Measurements from ENCODE around the gene MYPOP. TPM values are rescaled to one million over a fixed set of nuclear protein-coding genes. Genes with fewer than 3 reads are reported as not detected.

Gene MYPOP
- total RNA-seq, 3 donors from 2014 or later = 9.2 to 13.7 (median 10.2) TPM

DNA sequence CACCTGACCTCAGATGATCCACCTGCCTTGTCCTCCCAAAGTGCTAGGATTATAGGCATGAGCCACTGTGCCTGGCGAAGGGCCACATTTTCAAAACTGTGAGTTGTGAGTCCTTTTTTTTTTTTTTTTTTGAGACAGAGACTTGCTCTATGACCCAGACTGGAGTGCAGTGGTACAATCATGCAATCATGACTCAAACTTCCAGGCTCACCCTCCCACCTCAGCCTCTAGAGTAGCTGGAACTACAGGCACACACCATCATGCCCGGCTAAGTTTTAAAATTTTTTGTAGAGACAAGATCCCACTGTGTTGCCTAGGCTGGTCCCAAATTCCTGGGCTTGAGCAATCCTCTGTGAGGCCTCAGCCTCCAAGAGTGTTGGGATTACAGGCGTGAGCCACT, 3.8 kb upstream of the MYPOP start:
- H3K36me3 ChIP-seq (ENCODE audit: low read depth) = no peaks in the 10 kb centered on the region
- ATAC-seq (no peak), DNase-seq (no peak)
- peaks cover 17% of the 10 kb centered on the region for H3K4me1 ChIP-seq (ENCODE audit: low read depth)
- no peak overlapping the region for H3K4me3 ChIP-seq
- intact Hi-C loops (cut with DNase I, micrococcal nuclease) = no loop called here
- TF ChIP-seq, protein P1, sequence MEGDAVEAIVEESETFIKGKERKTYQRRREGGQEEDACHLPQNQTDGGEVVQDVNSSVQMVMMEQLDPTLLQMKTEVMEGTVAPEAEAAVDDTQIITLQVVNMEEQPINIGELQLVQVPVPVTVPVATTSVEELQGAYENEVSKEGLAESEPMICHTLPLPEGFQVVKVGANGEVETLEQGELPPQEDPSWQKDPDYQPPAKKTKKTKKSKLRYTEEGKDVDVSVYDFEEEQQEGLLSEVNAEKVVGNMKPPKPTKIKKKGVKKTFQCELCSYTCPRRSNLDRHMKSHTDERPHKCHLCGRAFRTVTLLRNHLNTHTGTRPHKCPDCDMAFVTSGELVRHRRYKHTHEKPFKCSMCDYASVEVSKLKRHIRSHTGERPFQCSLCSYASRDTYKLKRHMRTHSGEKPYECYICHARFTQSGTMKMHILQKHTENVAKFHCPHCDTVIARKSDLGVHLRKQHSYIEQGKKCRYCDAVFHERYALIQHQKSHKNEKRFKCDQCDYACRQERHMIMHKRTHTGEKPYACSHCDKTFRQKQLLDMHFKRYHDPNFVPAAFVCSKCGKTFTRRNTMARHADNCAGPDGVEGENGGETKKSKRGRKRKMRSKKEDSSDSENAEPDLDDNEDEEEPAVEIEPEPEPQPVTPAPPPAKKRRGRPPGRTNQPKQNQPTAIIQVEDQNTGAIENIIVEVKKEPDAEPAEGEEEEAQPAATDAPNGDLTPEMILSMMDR (IDR thresholded peaks at IDR 0.05) = no peak
- H3K9me3 ChIP-seq = no peaks in the 10 kb centered on the region

DNA sequence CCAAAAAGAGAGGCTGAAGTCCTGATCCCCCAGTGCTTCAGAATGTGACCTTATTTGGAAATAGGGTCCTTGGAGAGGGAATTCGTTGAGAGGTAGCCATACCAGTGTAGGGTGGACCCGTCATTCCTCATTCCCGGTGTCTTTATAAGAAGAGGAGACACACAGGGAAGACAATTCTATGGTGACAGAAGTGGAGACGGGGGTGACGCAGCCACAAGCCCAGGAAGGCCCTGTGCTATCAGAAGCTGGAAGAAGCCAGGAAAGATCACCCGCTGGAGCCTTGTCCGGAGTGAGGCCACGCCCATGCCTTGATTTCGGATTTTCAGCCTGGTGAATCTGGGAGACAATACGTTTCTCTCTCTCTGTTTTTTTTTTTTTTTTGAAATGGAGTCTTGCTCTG, 2.6 kb upstream of the MYPOP start:
- TF ChIP-seq, protein P1 (IDR thresholded peaks at IDR 0.05) = no peak
- Histone ChIP-seq H3K4me3 (no peak overlapping the region), H3K4me1 (ENCODE audit: low read depth) (peaks cover 23% of the 10 kb centered on the region), H3K9me3 (no peaks in the 10 kb centered on the region), H3K36me3 (ENCODE audit: low read depth) (no peaks in the 10 kb centered on the region)
- intact Hi-C loops (cut with DNase I, micrococcal nuclease) = no loop called here
- no peak for DNase-seq
- no peak for ATAC-seq

DNA sequence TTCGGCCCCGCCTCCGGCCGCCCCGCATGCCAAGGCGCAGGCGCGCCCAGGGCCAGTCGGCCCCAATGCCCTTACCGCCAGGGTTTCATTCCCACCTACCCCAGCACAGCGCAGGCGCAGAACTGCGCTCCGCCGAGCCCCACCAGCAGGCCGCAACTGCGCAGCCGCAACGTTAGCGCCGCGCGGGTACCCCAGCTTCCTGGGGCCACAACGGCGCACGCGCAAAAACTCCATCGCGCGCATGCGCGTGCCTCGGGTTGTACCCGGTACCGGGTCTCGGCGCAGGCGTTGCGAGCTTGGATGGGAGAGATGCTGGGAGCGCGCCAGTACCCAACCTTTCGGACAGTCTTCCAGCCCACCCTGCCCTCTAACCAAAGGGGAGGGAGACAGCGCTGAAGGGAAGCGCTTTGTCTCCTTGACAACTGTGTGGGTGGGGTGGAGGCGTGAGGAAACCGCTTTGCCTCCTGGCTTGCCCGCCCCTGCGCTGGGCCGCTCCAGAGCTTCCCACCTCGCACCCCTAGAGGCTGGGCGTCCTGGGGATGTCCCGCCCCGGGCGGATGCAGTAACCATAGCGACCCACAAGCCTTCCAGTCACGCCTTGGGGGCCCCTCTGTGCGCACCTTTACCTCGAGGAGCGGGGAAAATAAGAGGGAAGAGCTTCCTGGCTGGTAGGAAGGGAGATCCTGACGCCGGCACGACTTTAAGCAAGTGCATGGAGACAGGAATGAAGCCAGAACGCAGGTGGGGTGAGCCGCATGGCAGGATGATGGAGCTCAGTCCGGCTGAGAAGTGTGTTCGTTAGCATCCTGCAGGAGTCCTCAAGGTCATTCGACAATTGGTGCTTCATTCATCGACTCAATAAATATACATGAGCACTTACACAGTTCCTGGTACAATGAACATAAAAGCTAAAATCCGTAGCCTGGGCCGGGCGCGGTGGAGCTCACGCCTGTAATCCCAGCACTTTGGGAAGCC, 525 bp upstream of the MYPOP start:
- Histone ChIP-seq H3K4me3 (peak overlapping the region; percentile 59), H3K4me1 (ENCODE audit: low read depth) (peaks cover 23% of the 10 kb centered on the region), H3K9me3 (no peaks in the 10 kb centered on the region), H3K36me3 (ENCODE audit: low read depth) (no peaks in the 10 kb centered on the region)
- intact Hi-C loops (cut with DNase I, micrococcal nuclease) = no loop called here
- ATAC-seq (peak; percentile 96), DNase-seq (peak; percentile 98 to 100 (median 99))
- TF ChIP-seq, protein P1 (IDR thresholded peaks at IDR 0.05) = no peak

DNA sequence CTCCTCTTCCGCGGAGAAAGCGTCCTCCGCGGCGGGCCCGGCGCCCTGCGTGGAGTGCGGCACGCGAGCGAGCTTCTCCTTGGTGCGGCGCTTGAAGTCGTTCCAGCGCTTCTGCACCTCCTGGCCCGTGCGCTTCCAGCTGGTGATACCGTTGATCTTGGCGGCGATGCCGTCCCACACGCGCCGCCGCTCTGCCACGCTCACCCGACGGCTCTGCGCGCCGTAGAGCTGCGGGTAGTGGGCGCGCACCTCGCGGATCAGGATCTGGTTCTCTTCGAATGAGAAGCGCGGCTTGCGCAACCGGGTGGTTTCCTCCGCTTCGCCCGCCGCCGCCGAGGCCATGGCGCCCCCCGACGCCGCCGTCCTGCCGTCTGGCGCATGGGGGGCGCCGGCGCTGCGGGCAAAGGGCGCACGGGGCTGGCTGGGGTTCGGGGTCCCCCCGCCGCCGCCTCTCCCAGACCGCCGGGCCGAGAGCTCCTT, 941 bp downstream of the MYPOP start:
- ATAC-seq (no peak), DNase-seq (peak in 2 of 3 donors; percentile 39 to 57)
- peaks cover 23% of the 10 kb centered on the region for H3K4me1 ChIP-seq (ENCODE audit: low read depth)
- peak overlapping the region; percentile 59 for H3K4me3 ChIP-seq
- H3K9me3 ChIP-seq = no peaks in the 10 kb centered on the region
- TF ChIP-seq, protein P1 (IDR thresholded peaks at IDR 0.05) = no peak
- intact Hi-C loops (cut with DNase I, micrococcal nuclease) = no loop called here
- H3K36me3 ChIP-seq (ENCODE audit: low read depth) = no peaks in the 10 kb centered on the region

DNA sequence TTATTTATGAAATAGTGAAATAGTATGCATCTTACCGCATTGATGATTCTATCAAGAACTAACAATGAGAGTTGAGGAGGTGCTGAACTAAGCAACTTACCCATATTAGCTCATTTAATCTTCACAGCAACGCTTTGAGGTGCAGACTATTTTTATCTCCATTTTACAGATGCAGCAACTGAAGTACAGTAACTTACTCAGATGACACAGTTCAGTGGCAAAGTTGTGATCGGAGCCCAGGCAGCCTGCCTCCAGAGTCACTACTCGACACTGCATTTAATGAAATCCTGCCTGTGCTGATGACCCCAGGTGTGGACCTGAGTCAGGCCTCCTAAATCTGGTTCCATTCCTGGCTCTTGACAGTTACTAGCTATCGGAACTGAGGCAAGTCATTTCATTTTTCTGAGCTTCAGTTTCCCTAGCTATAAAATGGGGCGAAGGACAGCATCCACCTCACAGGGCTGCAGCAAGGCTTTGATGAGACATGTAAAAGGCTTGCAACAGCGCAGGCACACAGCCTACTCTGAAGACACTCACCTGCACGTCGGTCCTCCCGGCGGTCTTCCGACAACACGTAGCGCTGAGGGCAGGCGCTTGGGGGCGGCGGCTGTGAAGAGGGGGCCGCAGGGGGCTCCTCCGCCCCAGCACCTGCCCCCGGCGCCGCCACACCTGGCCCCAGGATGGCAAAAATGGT, 1.5 kb downstream of the MYPOP start:
- Histone ChIP-seq H3K9me3 (no peaks in the 10 kb centered on the region), H3K36me3 (ENCODE audit: low read depth) (no peaks in the 10 kb centered on the region), H3K4me3 (no peak overlapping the region), H3K4me1 (ENCODE audit: low read depth) (peaks cover 23% of the 10 kb centered on the region)
- no peak for DNase-seq
- intact Hi-C loops (cut with DNase I, micrococcal nuclease) = no loop called here
- TF ChIP-seq, protein P1 (IDR thresholded peaks at IDR 0.05) = no peak
- ATAC-seq = no peak

All from mucosa of descending colon (tissue), 3 donors.